IMR-90 (cell line): ENCODE results near the gene PTPN4. TPM values are rescaled to one million over a fixed set of nuclear protein-coding genes. Genes with fewer than 3 reads are reported as not detected.

Experiments
- ATAC-seq: fragments of 200-7000 bp; cut with Tn5 transposase; 2 replicates; pipeline ENCODE4 v1.9.1; 2020; ENCODE audit warnings: low read depth, mild to moderate bottlenecking, moderate library complexity
- BruUV-seq: library from RNA; stranded (reverse); fragments of 400-500 nt; replicated peaks from 2 replicates; lab custom pipeline; 2021; lab: Mats Ljungman, UMichigan
- CTCF ChIA-PET: fragments of 300-600 bp; formaldehyde crosslinking; extraction: SDS; loops from one replicate; lab custom pipeline; 2021; ENCODE audit warnings: antibody characterized with exemption; lab: Yijun Ruan, JAX
- POLR2A ChIA-PET: fragments of 300-600 bp; sonication (Branson Sonifier 250); formaldehyde crosslinking; loops from one replicate; lab custom pipeline; 2022; ENCODE audit warnings: antibody characterized with exemption; ENCODE audit not compliant: unreplicated experiment; lab: Charles Lee
- DNase-seq: peaks from one replicate; pipeline ENCODE4 v3.0.0; 2013
- H2AFZ ChIP-seq: replicated peaks from 2 replicates; pipeline ENCODE3; 2013; ENCODE audit warnings: low read length, mild to moderate bottlenecking; ENCODE audit not compliant: poor library complexity
- H2AK5ac ChIP-seq: 2 replicates; pipeline ENCODE4 v1.6.1; 2013; ENCODE audit warnings: low read depth, low read length, inconsistent platforms
- H2AK9ac ChIP-seq: replicated peaks from 2 replicates; pipeline ENCODE3; 2013; ENCODE audit warnings: mild to moderate bottlenecking, low read depth, low read length, moderate library complexity; ENCODE audit not compliant: poor library complexity
- H2BK120ac ChIP-seq: 2 replicates; pipeline ENCODE4 v1.6.1; 2013; ENCODE audit warnings: low read depth, low read length, inconsistent platforms
- H2BK15ac ChIP-seq: 3 replicates; pipeline ENCODE4 v1.6.1; 2013; ENCODE audit warnings: low read depth, low read length, inconsistent platforms
- H2BK20ac ChIP-seq: 2 replicates; pipeline ENCODE4 v1.6.1; 2013; ENCODE audit warnings: low read depth, mild to moderate bottlenecking, inconsistent platforms, low read length, moderate library complexity
- H2BK5ac ChIP-seq: 2 replicates; pipeline ENCODE4 v1.6.1; 2013; ENCODE audit warnings: mild to moderate bottlenecking, low read depth, low read length, inconsistent platforms; ENCODE audit not compliant: poor library complexity, severe bottlenecking
- H3K14ac ChIP-seq: replicated peaks from 2 replicates; pipeline ENCODE4 v1.6.1; 2013; ENCODE audit warnings: low read depth, low read length, inconsistent platforms
- H3K18ac ChIP-seq: 2 replicates; pipeline ENCODE4 v1.6.1; 2013; ENCODE audit warnings: low read depth, low read length, control low read depth
- H3K23ac ChIP-seq: 2 replicates; pipeline ENCODE4 v1.6.1; 2013; ENCODE audit warnings: low read depth, low read length, inconsistent platforms
- H3K27ac ChIP-seq: 2 replicates; pipeline ENCODE4 v1.5.1; 2013; ENCODE audit warnings: mild to moderate bottlenecking, control low read depth, low read length; ENCODE audit not compliant: insufficient read depth
- H3K27me3 ChIP-seq: 2 replicates; pipeline ENCODE4 v1.6.1; 2013; ENCODE audit warnings: low read length; ENCODE audit not compliant: control insufficient read depth, insufficient read depth
- H3K36me3 ChIP-seq: 2 replicates; pipeline ENCODE4 v1.6.1; 2013; ENCODE audit warnings: low read length, mixed read lengths; ENCODE audit not compliant: control insufficient read depth, insufficient read depth
- H3K4ac ChIP-seq: 2 replicates; pipeline ENCODE4 v1.6.1; 2013; ENCODE audit warnings: low read depth, low read length, inconsistent platforms
- H3K4me1 ChIP-seq: 2 replicates; pipeline ENCODE4 v1.6.1; 2013; ENCODE audit warnings: low read length, mixed read lengths; ENCODE audit not compliant: control insufficient read depth, insufficient read depth
- H3K4me2 ChIP-seq: 2 replicates; pipeline ENCODE4 v1.6.1; 2013; ENCODE audit warnings: low read depth, mild to moderate bottlenecking, control low read depth, low read length, moderate library complexity
- H3K4me3 ChIP-seq: 2 replicates; pipeline ENCODE4 v1.5.1; 2013; ENCODE audit warnings: low read depth, mild to moderate bottlenecking, control low read depth, low read length, moderate library complexity; ENCODE audit not compliant: insufficient read depth
- H3K56ac ChIP-seq: 2 replicates; pipeline ENCODE4 v1.6.1; 2013; ENCODE audit warnings: low read length, inconsistent platforms; ENCODE audit not compliant: insufficient read depth; ENCODE audit errors: extremely low read depth
- H3K79me1 ChIP-seq, 2 experiments: 2 replicates each; pipeline ENCODE4 v1.6.1; 2013; ENCODE audit warnings: low read length in 2 of 2, inconsistent platforms in 1 of 2, low read depth in 1 of 2
- H3K9ac ChIP-seq: 2 replicates; pipeline ENCODE4 v1.6.1; 2013; ENCODE audit warnings: low read depth, low read length, control low read depth
- H3K9me1 ChIP-seq: 2 replicates; pipeline ENCODE4 v1.6.1; 2013; ENCODE audit warnings: low read length, inconsistent platforms; ENCODE audit not compliant: insufficient read depth
- H3K9me3 ChIP-seq: 2 replicates; pipeline ENCODE4 v1.6.1; 2013; ENCODE audit warnings: low read length; ENCODE audit not compliant: control insufficient read depth, insufficient read depth
- H4K20me1 ChIP-seq: 2 replicates; pipeline ENCODE4 v1.6.1; 2013; ENCODE audit warnings: low read length, inconsistent platforms; ENCODE audit not compliant: insufficient read depth
- H4K5ac ChIP-seq: 2 replicates; pipeline ENCODE4 v1.6.1; 2013; ENCODE audit warnings: mild to moderate bottlenecking, low read depth, low read length, control low read depth
- H4K8ac ChIP-seq, 2 experiments: 2 replicates each; pipeline ENCODE4 v1.6.1; 2013; ENCODE audit warnings: low read depth in 2 of 2, low read length in 2 of 2, control low read depth in 1 of 2, inconsistent platforms in 1 of 2
- H4K91ac ChIP-seq: 2 replicates; pipeline ENCODE4 v1.6.1; 2013; ENCODE audit warnings: low read depth, low read length, inconsistent platforms; ENCODE audit not compliant: insufficient read depth
- RFX5 ChIP-seq: IDR thresholded peaks from 2 replicates; pipeline ENCODE4 v1.8.0; 2012; ENCODE audit warnings: low read depth, mild to moderate bottlenecking, low read length, moderate library complexity
- WGBS, 2 experiments: methylation state at CpG; one replicate each; pipeline versions ENCODE4 v1.1.5 to v1.1.7; 2013; ENCODE audit warnings: missing lambda C conversion rate in 2 of 2; ENCODE audit not compliant: insufficient read length in 1 of 2; ENCODE audit errors: extremely low coverage in 2 of 2; 5-methylcytosine and 5-hydroxymethylcytosine counted together
- dilution Hi-C: fragments of 300-500 bp; cut with HindIII; formaldehyde crosslinking; loops from one replicate; pipeline ENCODE4 v1.14.3; 2018; ENCODE audit warnings: low sequenced_read_pairs; ENCODE audit not compliant: unreplicated experiment
- in situ Hi-C: fragments of 300-500 bp; cut with MboI; formaldehyde crosslinking; loops from 3 replicates; pipeline ENCODE4 v1.14.3; 2019; ENCODE audit warnings: low sequenced_read_pairs, inconsistent platforms, mixed read lengths
- intact Hi-C: fragments of 100-400 bp; cut with micrococcal nuclease; formaldehyde crosslinking; loops from 2 replicates; pipeline ENCODE4 v1.10.0; 2022
- polyA plus RNA-seq, 3 experiments: library from polyadenylated mRNA; depleted of rRNA; stranded (reverse); fragments of >200 nt; gene quantifications; 2 replicates each; pipeline ENCODE4 v1.2.3, GENCODE V29; 2012; ENCODE audit warnings: low replicate concordance in 1 of 3
- total RNA-seq: library from RNA; depleted of rRNA; stranded (reverse); fragments of >200 nt; gene quantifications from 2 replicates; pipeline ENCODE4 v1.2.3, GENCODE V29; 2012

Gene PTPN4
- total and polyA plus RNA-seq, 2 of the 4 experiments (the other 2 are of a cell fraction), result 2.9 to 19.2 TPM

DNA sequence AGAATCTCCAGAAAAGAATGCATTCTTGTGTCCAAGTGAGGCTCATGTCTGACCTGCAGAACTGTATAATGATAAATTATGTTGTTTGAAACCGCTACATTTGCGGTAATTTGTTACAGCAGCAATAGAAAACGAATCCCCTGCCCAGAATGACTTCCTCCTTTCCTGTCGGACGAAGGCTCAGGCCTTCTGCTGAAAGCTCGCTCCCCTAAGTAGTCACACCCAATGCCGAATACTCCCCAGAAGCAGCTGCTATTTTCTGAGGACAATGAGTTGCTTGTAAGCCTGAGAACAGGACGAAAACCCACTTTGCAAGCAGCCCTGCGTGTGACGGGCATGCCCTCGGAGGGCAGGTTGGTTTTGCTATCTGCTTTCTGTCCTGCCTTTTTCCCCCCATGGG lies 27.7 kb upstream of the PTPN4 start:
- Histone ChIP-seq H3K36me3 (no peaks in the 10 kb centered on the region), H4K5ac (no peak overlapping the region), H3K27me3 (peaks cover 52% of the 10 kb centered on the region), H4K20me1 (no peaks in the 10 kb centered on the region), H3K18ac (no peak overlapping the region), H3K9me1 (no peaks in the 10 kb centered on the region), H2AK9ac (no peak overlapping the region), H3K9me3 (no peaks in the 10 kb centered on the region), H3K14ac (no peak overlapping the region), H2AK5ac (no peak overlapping the region), H3K4ac (no peak overlapping the region), H4K91ac (no peak overlapping the region), H3K27ac (no peak overlapping the region), H4K8ac (no peak overlapping the region), H2BK20ac (no peak overlapping the region), H2BK15ac (no peak overlapping the region), H2BK5ac (no peak overlapping the region), H3K4me2 (no peak overlapping the region), H3K23ac (no peak overlapping the region), H2AFZ (no peak overlapping the region), H3K9ac (no peak overlapping the region), H3K4me3 (no peak overlapping the region), H3K4me1 (no peaks in the 10 kb centered on the region), H3K56ac (no peak overlapping the region), H2BK120ac (no peak overlapping the region), H3K79me1 (no peaks in the 10 kb centered on the region)
- no TSS peak for BruUV-seq
- CTCF ChIA-PET, result no interaction called here
- no CpG with 5 or more reads among the region's 11 CpGs for WGBS, 2 experiments
- DNase-seq (no peak), ATAC-seq (no peak)
- in situ Hi-C loops, result loop anchor here (25.0 kb wide), 1 partner anchor 955 kb away; no protein-coding TSS in a partner anchor
- dilution Hi-C loops, result no loop called here
- intact Hi-C loops, result no loop called here
- POLR2A ChIA-PET, result no interaction called here
- TF ChIP-seq RFX5, result no peak
